SK-N-SH (cell line): ENCODE data around the gene MALRD1. TPM values are rescaled to one million over a fixed set of nuclear protein-coding genes. Genes with fewer than 3 reads are reported as not detected.

ENCODE experiments used
- CTCF ChIA-PET: fragments of 300-600, 350-600 bp; formaldehyde crosslinking; extraction: SDS; loops from one replicate; lab custom pipeline; 2021; lab: Yijun Ruan, JAX
- POLR2A ChIA-PET: fragments of 350-600 bp; sonication (Branson Sonifier 250); formaldehyde crosslinking; extraction: SDS; loops from one replicate; lab custom pipeline; 2020; ENCODE audit warnings: antibody characterized with exemption, inconsistent platforms; lab: Yijun Ruan, JAX
- DNase-seq: peaks from one replicate; pipeline ENCODE4 v3.0.0; 2012
- H2AFZ ChIP-seq: fragments of 200-600 bp; sonication (generic); 2 replicates; pipeline ENCODE4 v1.8.1; 2016; ENCODE audit warnings: antibody characterized with exemption, mild to moderate bottlenecking, low read depth
- H3F3A ChIP-seq: fragments of 200-600 bp; sonication (generic); replicated peaks from 2 replicates; pipeline ENCODE3; 2016; ENCODE audit warnings: antibody characterized with exemption, mild to moderate bottlenecking; ENCODE audit not compliant: insufficient read depth
- H3K27ac ChIP-seq, 2 experiments: fragments of 200-500 bp in 1 of 2; fragments of 200-600 bp in 1 of 2; sonication (Bioruptor generic) in 1 of 2; sonication (generic), shearing (Covaris generic) in 1 of 2; 2 replicates each; pipeline versions ENCODE4 v1.5.1 to v1.6.1; 2014 to 2016; ENCODE audit warnings: low read depth in 2 of 2, inconsistent platforms in 1 of 2, low read length in 1 of 2, mild to moderate bottlenecking in 1 of 2, mixed read lengths in 1 of 2
- H3K27me3 ChIP-seq: fragments of 200-600 bp; sonication (generic), shearing (Covaris generic); 2 replicates; pipeline ENCODE4 v1.6.1; 2016; ENCODE audit warnings: mixed run types; ENCODE audit not compliant: insufficient read depth
- H3K36me3 ChIP-seq, 2 experiments: fragments of 200-500 bp in 1 of 2; fragments of 200-600 bp in 1 of 2; sonication (Bioruptor generic) in 1 of 2; sonication (generic) in 1 of 2; replicated peaks in 1 of 2; 2 replicates each; pipeline versions ENCODE3 to v1.5.1; 2014 to 2016; ENCODE audit warnings: low read length in 1 of 2, mild to moderate bottlenecking in 1 of 2; ENCODE audit not compliant: insufficient read depth in 2 of 2, control insufficient read depth in 1 of 2
- H3K4me1 ChIP-seq, 2 experiments: fragments of 200-500 bp in 1 of 2; fragments of 200-600 bp in 1 of 2; sonication (Bioruptor generic) in 1 of 2; sonication (generic), shearing (Covaris generic) in 1 of 2; 2 replicates each; pipeline versions ENCODE4 v1.5.1 to v1.6.1; 2014 to 2016; ENCODE audit warnings: low read depth in 1 of 2, low read length in 1 of 2, mixed run types in 1 of 2; ENCODE audit not compliant: insufficient read depth in 2 of 2, control insufficient read depth in 1 of 2
- H3K4me2 ChIP-seq: fragments of 200-600 bp; sonication (generic), shearing (Covaris generic); 2 replicates; pipeline ENCODE4 v1.6.1; 2017; ENCODE audit warnings: mixed run types
- H3K4me3 ChIP-seq, 2 experiments: fragments of 200-500 bp in 1 of 2; fragments of 200-600 bp in 1 of 2; sonication (Bioruptor generic) in 1 of 2; sonication (generic), shearing (Covaris generic) in 1 of 2; 2 replicates each; pipeline versions ENCODE4 v1.5.1 to v1.8.1; 2014 to 2016; ENCODE audit warnings: low read depth in 2 of 2, inconsistent platforms in 1 of 2, low read length in 1 of 2, mild to moderate bottlenecking in 1 of 2, mixed read lengths in 1 of 2, moderate library complexity in 1 of 2
- H3K79me2 ChIP-seq: fragments of 200-600 bp; sonication (generic); 2 replicates; pipeline ENCODE4 v1.8.1; 2017; ENCODE audit warnings: mild to moderate bottlenecking; ENCODE audit not compliant: insufficient read depth
- H3K9ac ChIP-seq: fragments of 200-600 bp; sonication (generic); 2 replicates; pipeline ENCODE4 v1.6.1; 2017; ENCODE audit warnings: mixed run types
- H3K9me2 ChIP-seq: fragments of 200-600 bp; sonication (generic); 2 replicates; pipeline ENCODE4 v1.6.1; 2017; ENCODE audit warnings: mixed run types
- H3K9me3 ChIP-seq: fragments of 200-600 bp; sonication (generic); 2 replicates; pipeline ENCODE4 v1.6.1; 2017; ENCODE audit warnings: mixed run types, mild to moderate bottlenecking, moderate library complexity
- H4K20me1 ChIP-seq: fragments of 200-600 bp; sonication (generic); 2 replicates; pipeline ENCODE4 v1.6.1; 2017; ENCODE audit warnings: mild to moderate bottlenecking, mixed run types; ENCODE audit not compliant: insufficient read depth
- CHD2 ChIP-seq: fragments of 150-350 bp; IDR thresholded peaks from 2 replicates; pipeline ENCODE4 v1.6.1; 2018; ENCODE audit warnings: low read length; ENCODE audit not compliant: partially characterized antibody
- ELF1 ChIP-seq: IDR thresholded peaks from 2 replicates; pipeline ENCODE4 v1.4.0; 2012
- EP300 ChIP-seq, 2 experiments: IDR thresholded peaks; 2 replicates each; pipeline versions ENCODE4 v1.4.0 to v1.6.1; 2012; ENCODE audit warnings: borderline replicate concordance in 1 of 2, low read depth in 1 of 2, low read length in 1 of 2
- FOSL2 ChIP-seq: IDR thresholded peaks from 2 replicates; pipeline ENCODE4 v1.4.0; 2012; ENCODE audit warnings: low read depth, mild to moderate bottlenecking, moderate library complexity, borderline replicate concordance
- FOXM1 ChIP-seq: IDR thresholded peaks from 2 replicates; pipeline ENCODE4 v1.4.0; 2012; ENCODE audit warnings: low read depth, mild to moderate bottlenecking
- MAX ChIP-seq: IDR thresholded peaks from 2 replicates; pipeline ENCODE4 v1.4.0; 2012; ENCODE audit warnings: low read depth
- MEF2A ChIP-seq: IDR thresholded peaks from 2 replicates; pipeline ENCODE4 v1.4.0; 2012; ENCODE audit warnings: low read depth, borderline replicate concordance
- NFIC ChIP-seq: IDR thresholded peaks from 2 replicates; pipeline ENCODE4 v1.4.0; 2012; ENCODE audit warnings: borderline replicate concordance
- NRF1 ChIP-seq: IDR thresholded peaks from 2 replicates; pipeline ENCODE4 v1.6.1; 2012; ENCODE audit warnings: low read depth, mild to moderate bottlenecking, low read length
- POLR2AphosphoS5 ChIP-seq: IDR thresholded peaks from 2 replicates; pipeline ENCODE4 v1.6.1; 2012; ENCODE audit warnings: low read depth, low read length
- RAD21 ChIP-seq: IDR thresholded peaks from 2 replicates; pipeline ENCODE4 v1.6.1; 2012; ENCODE audit warnings: mild to moderate bottlenecking, low read length
- RCOR1 ChIP-seq: fragments of 150-350 bp; IDR thresholded peaks from 2 replicates; pipeline ENCODE4 v1.6.1; 2017; ENCODE audit warnings: antibody characterized with exemption, low read length
- RXRA ChIP-seq: IDR thresholded peaks from 2 replicates; pipeline ENCODE4 v1.4.0; 2012; ENCODE audit warnings: low read depth, mild to moderate bottlenecking, borderline replicate concordance
- TAF1 ChIP-seq: IDR thresholded peaks from 2 replicates; pipeline ENCODE4 v1.6.1; 2012; ENCODE audit warnings: low read depth, mild to moderate bottlenecking, low read length, moderate library complexity, borderline replicate concordance
- TEAD4 ChIP-seq: IDR thresholded peaks from 2 replicates; pipeline ENCODE4 v1.4.0; 2012; ENCODE audit warnings: mild to moderate bottlenecking, borderline replicate concordance; ENCODE audit not compliant: insufficient read depth
- USF1 ChIP-seq: IDR thresholded peaks from 2 replicates; pipeline ENCODE4 v1.4.0; 2012; ENCODE audit warnings: low read depth, borderline replicate concordance
- YY1 ChIP-seq: IDR thresholded peaks from 2 replicates; pipeline ENCODE4 v1.4.0; 2012; ENCODE audit warnings: low read depth, mild to moderate bottlenecking
- WGBS: methylation state at CpG from one replicate; pipeline ENCODE4 v1.1.6; 2017; ENCODE audit warnings: low lambda C conversion rate; 5-methylcytosine and 5-hydroxymethylcytosine counted together
- polyA plus RNA-seq, 3 experiments: library from polyadenylated mRNA; depleted of rRNA; stranded (reverse); fragments of >200 nt; gene quantifications; 2 replicates each; pipeline ENCODE4 v1.2.3, GENCODE V29; 2012
- TF ChIP-seq, protein P1 (sequence below): IDR thresholded peaks from 2 replicates; pipeline ENCODE4; 2012

Gene MALRD1
- polyA plus RNA-seq, 1 of the 3 experiments (the other 2 are of a cell fraction), result not detected

DNA sequence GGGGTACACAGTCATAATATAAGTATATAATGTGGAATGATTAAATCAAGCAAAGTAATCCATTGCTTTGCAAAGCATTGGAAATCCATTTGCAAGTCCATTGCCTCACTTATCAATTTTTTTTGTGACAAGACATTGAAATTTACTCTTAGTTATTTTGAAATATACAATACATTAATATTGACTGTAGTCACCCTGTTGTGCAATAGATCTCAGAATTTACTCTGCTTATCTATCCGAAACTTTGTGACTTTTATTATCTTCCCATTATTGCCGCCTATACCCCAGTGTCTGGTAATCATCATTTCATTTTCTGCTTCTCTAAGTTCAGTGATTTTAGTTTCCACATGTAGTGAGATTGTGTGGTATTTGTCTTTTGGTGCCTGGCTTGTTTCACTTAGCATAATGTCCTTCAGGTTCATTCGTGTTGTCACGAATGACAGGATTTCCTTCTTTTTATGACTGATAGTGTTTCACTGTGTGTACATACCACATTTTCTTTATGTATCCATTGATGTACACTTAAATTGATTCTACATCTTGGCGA is 5.8 kb downstream of the MALRD1 start:
- CTCF ChIA-PET, result no interaction called here
- Histone ChIP-seq H3K9me2 (no peaks in the 10 kb centered on the region), H3K4me2 (no peak overlapping the region), H3K9ac (no peak overlapping the region), H3K9me3 (no peaks in the 10 kb centered on the region), H3K4me3 (no peak overlapping the region), H3K27ac (no peak overlapping the region), H4K20me1 (no peaks in the 10 kb centered on the region), H3K27me3 (no peaks in the 10 kb centered on the region), H3K79me2 (no peaks in the 10 kb centered on the region), H2AFZ (no peak overlapping the region), H3K4me1 (no peaks in the 10 kb centered on the region), H3K36me3 (no peaks in the 10 kb centered on the region), H3F3A (no peaks in the 10 kb centered on the region)
- no peak for TF ChIP-seq TEAD4
- DNase-seq, result no peak
- POLR2A ChIA-PET, result no interaction called here
- WGBS, result 40% methylated on average over 5 of the region's 5 CpGs

- Histone ChIP-seq H3K4me3 (no peak overlapping the region), H3K27ac (no peak overlapping the region)
- CTCF ChIA-PET, result no interaction called here
Observed at GRCh38 chr10:19058046-19058445, 9.4 kb downstream of the MALRD1 start.

More at GRCh38 chr10:19058046-19058445, 9.4 kb downstream of the MALRD1 start:
- WGBS, result 18% methylated on average over 4 of the region's 4 CpGs
- no peaks in the 10 kb centered on the region for H3K79me2 ChIP-seq
- no peak for DNase-seq
- H2AFZ ChIP-seq, result no peak overlapping the region
- POLR2A ChIA-PET, result no interaction called here
- TF ChIP-seq EP300 (IDR thresholded peaks at IDR 0.05; ENCODE audit: borderline replicate concordance in 1 of 2, low read depth in 1 of 2, low read length in 1 of 2) (no peak), FOXM1 (no peak), MEF2A (no peak), NRF1 (no peak), USF1 (no peak), RCOR1 (no peak), POLR2AphosphoS5 (no peak), CHD2 (no peak), NFIC (no peak), TAF1 (no peak), ELF1 (no peak), TEAD4 (no peak), RXRA (no peak), MAX (no peak), FOSL2 (no peak), YY1 (no peak), RAD21 (no peak)
- TF ChIP-seq, protein P1, sequence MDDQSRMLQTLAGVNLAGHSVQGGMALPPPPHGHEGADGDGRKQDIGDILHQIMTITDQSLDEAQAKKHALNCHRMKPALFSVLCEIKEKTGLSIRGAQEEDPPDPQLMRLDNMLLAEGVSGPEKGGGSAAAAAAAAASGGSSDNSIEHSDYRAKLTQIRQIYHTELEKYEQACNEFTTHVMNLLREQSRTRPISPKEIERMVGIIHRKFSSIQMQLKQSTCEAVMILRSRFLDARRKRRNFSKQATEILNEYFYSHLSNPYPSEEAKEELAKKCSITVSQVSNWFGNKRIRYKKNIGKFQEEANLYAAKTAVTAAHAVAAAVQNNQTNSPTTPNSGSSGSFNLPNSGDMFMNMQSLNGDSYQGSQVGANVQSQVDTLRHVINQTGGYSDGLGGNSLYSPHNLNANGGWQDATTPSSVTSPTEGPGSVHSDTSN, result no peak
- H3K9me3 ChIP-seq, result no peaks in the 10 kb centered on the region
- no peaks in the 10 kb centered on the region for H3K36me3 ChIP-seq
- H3K4me2 ChIP-seq, result no peak overlapping the region
- H4K20me1 ChIP-seq, result no peaks in the 10 kb centered on the region
- no peak overlapping the region for H3K9ac ChIP-seq
- H3K27me3 ChIP-seq, result no peaks in the 10 kb centered on the region
- H3K4me1 ChIP-seq, result no peaks in the 10 kb centered on the region
- H3F3A ChIP-seq, result no peaks in the 10 kb centered on the region
- no peaks in the 10 kb centered on the region for H3K9me2 ChIP-seq
